K562 (cell line): Measurements from ENCODE around the gene PACSIN3. TPM values are rescaled to one million over a fixed set of nuclear protein-coding genes. Genes with fewer than 3 reads are reported as not detected.
A peak's percentile ranks its signal among the peaks of the same experiment; 100 is the strongest.
"Not testable (repeated sequence)": the region's sequence is repeated elsewhere in the genome, so short reads cannot be mapped to it uniquely, and the experiment has no call there.

ENCODE experiments used
- ATAC-seq: fragments of 200-7000 bp; cut with Tn5 transposase; 3 replicates; pipeline ENCODE4 v1.9.1; 2020; ENCODE audit warnings: moderate library complexity
- BruUV-seq: library from RNA; stranded (reverse); fragments of 400-500 nt; replicated peaks from 2 replicates; lab custom pipeline; 2021; lab: Mats Ljungman, UMichigan
- CTCF ChIA-PET: fragments of 300-600 bp; formaldehyde crosslinking; extraction: SDS; loops from one replicate; lab custom pipeline; 2021; ENCODE audit warnings: low intra/inter-chr PET ratio; lab: Yijun Ruan, JAX
- POLR2A ChIA-PET: fragments of 300-600, 350-650 bp; sonication (Branson Sonifier 250); formaldehyde crosslinking; extraction: SDS; loops from one replicate; lab custom pipeline; 2021; ENCODE audit warnings: antibody characterized with exemption, inconsistent platforms; lab: Yijun Ruan, JAX
- DNase-seq, 4 experiments: peaks; one replicate each; pipeline versions ENCODE4 v3.0.0 to v3.0.0-alpha.2; 2011 to 2018; ENCODE audit warnings: low spot score in 3 of 4, mixed read lengths in 3 of 4; ENCODE audit errors: extremely low read depth in 1 of 4
- FAIRE-seq: peaks from 2 replicates; lab custom pipeline; 2011; peaks lifted over from hg19 to GRCh38; lab: Jason Lieb, UNC
- H2AFZ ChIP-seq: 2 replicates; pipeline ENCODE4 v1.6.0; 2011; ENCODE audit warnings: low read depth, low read length, control low read depth, inconsistent platforms
- H3K27ac ChIP-seq: fragments of 200-600 bp; 3 replicates; pipeline ENCODE4 v1.8.0; 2011; ENCODE audit warnings: low read depth, mild to moderate bottlenecking, control low read depth, inconsistent platforms, low read length, moderate library complexity, mixed read lengths; ENCODE audit errors: extremely low read depth
- H3K27me3 ChIP-seq, 2 experiments: fragments of 300-600 bp in 1 of 2; 2 replicates in 1 of 2; 3 replicates in 1 of 2; pipeline versions ENCODE4 v1.6.0 to v1.8.0; 2011; ENCODE audit warnings: inconsistent platforms in 2 of 2, low read length in 2 of 2, mild to moderate bottlenecking in 1 of 2, mixed read lengths in 1 of 2, moderate library complexity in 1 of 2; ENCODE audit not compliant: control insufficient read depth in 2 of 2, insufficient read depth in 2 of 2
- H3K36me3 ChIP-seq: fragments of 300-600 bp; 3 replicates; pipeline ENCODE4 v1.8.0; 2011; ENCODE audit warnings: mild to moderate bottlenecking, low read length, inconsistent platforms; ENCODE audit not compliant: control insufficient read depth, insufficient read depth
- H3K4me1 ChIP-seq, 2 experiments: fragments of 200-600 bp in 1 of 2; replicated peaks in 1 of 2; 2 replicates in 1 of 2; 3 replicates in 1 of 2; pipeline versions ENCODE4 v1.5.1 to v1.8.0; 2011; ENCODE audit warnings: inconsistent platforms in 2 of 2, low read length in 2 of 2, mild to moderate bottlenecking in 1 of 2, mixed read lengths in 1 of 2, moderate library complexity in 1 of 2; ENCODE audit not compliant: control insufficient read depth in 2 of 2, insufficient read depth in 2 of 2
- H3K4me2 ChIP-seq: 2 replicates; pipeline ENCODE4 v1.6.1; 2011; ENCODE audit warnings: low read length, control low read depth, inconsistent platforms, mixed read lengths; ENCODE audit not compliant: insufficient read depth
- H3K4me3 ChIP-seq: fragments of 200-600 bp; sonication (generic), shearing (Covaris generic); 2 replicates; pipeline ENCODE4 v1.5.1; 2016; ENCODE audit warnings: control low read depth, inconsistent platforms
- H3K79me2 ChIP-seq: fragments of 200-600 bp; 3 replicates; pipeline ENCODE4 v1.8.0; 2011; ENCODE audit warnings: low read length, inconsistent platforms; ENCODE audit not compliant: control insufficient read depth, insufficient read depth
- H3K9ac ChIP-seq, 2 experiments: 2 replicates each; pipeline versions ENCODE4 v1.6.0 to v1.6.1; 2011; ENCODE audit warnings: low read depth in 2 of 2, low read length in 2 of 2, control low read depth in 1 of 2, inconsistent platforms in 1 of 2, mild to moderate bottlenecking in 1 of 2, mixed read lengths in 1 of 2; ENCODE audit not compliant: insufficient read depth in 1 of 2
- H3K9me1 ChIP-seq: one replicate; pipeline ENCODE4 v1.6.0; 2011; ENCODE audit warnings: inconsistent platforms, mild to moderate bottlenecking, low read length, moderate library complexity; ENCODE audit not compliant: control insufficient read depth, insufficient read depth
- H3K9me3 ChIP-seq: replicated peaks from 2 replicates; pipeline ENCODE4 v1.5.1; 2011; ENCODE audit warnings: low read depth, low read length, inconsistent platforms; ENCODE audit not compliant: control insufficient read depth, insufficient read depth
- H4K20me1 ChIP-seq: replicated peaks from 2 replicates; pipeline ENCODE4 v1.6.1; 2011; ENCODE audit warnings: low read length, inconsistent platforms, mixed read lengths; ENCODE audit not compliant: control insufficient read depth, insufficient read depth
- CBFB ChIP-seq: sonication (generic); formaldehyde crosslinking; IDR thresholded peaks from 2 replicates; pipeline ENCODE4 v1.4.0; 2020; ENCODE audit warnings: mild to moderate bottlenecking, missing genetic modification reagents
- ESRRB ChIP-seq: fragments of 250-450 bp; sonication (Bioruptor Pico); IDR thresholded peaks from 2 replicates; pipeline ENCODE4 v1.5.0; 2020; ENCODE audit warnings: mild to moderate bottlenecking, moderate library complexity, borderline replicate concordance
- HEY1 ChIP-seq: fragments of 250-450 bp; sonication (Bioruptor Pico); IDR thresholded peaks from 2 replicates; pipeline ENCODE4 v1.5.0; 2020; ENCODE audit warnings: mild to moderate bottlenecking, moderate library complexity, borderline replicate concordance
- MIER1 ChIP-seq: fragments of 450-650 bp; IDR thresholded peaks from 2 replicates; pipeline ENCODE4 v1.6.1; 2016; ENCODE audit warnings: antibody characterized with exemption, mild to moderate bottlenecking, low read depth
- NFATC3 ChIP-seq: fragments of 450-650 bp; IDR thresholded peaks from 2 replicates; pipeline ENCODE4 v1.6.1; 2017; ENCODE audit warnings: mild to moderate bottlenecking
- RAD51 ChIP-seq: fragments of 450-650 bp; IDR thresholded peaks from 2 replicates; pipeline ENCODE4 v1.7.1; 2016; ENCODE audit warnings: low read depth, mild to moderate bottlenecking, borderline replicate concordance
- ZFPM2 ChIP-seq: fragments of 250-450 bp; sonication (Bioruptor Pico); IDR thresholded peaks from 2 replicates; pipeline ENCODE4 v1.5.1; 2022; ENCODE audit warnings: mild to moderate bottlenecking
- WGBS: fragments of 100-300 bp; shearing (Covaris generic); methylation state at CpG from one replicate; pipeline ENCODE4 v1.1.6; 2016; ENCODE audit warnings: low coverage, mixed read lengths; ENCODE audit not compliant: insufficient coverage; ENCODE audit errors: missing lambda C conversion rate; 5-methylcytosine and 5-hydroxymethylcytosine counted together
- in situ Hi-C: fragments of 300-500 bp; cut with MboI; formaldehyde crosslinking; loops from 4 replicates; pipeline ENCODE4 v1.15.0; 2018; ENCODE audit warnings: inconsistent platforms, mixed read lengths
- intact Hi-C: fragments of 100-400 bp; cut with micrococcal nuclease; formaldehyde crosslinking; loops from 2 replicates; pipeline ENCODE4 v1.14.2; 2022
- polyA plus RNA-seq, 8 experiments: library from polyadenylated mRNA; depleted of rRNA in 4 of 8; stranded (reverse) in 5 of 8; unstranded in 3 of 8; fragments of >200 nt; fragmentation: Nextera tagmentation in 2 of 8; fragmentation: Illumina TruSeq in 1 of 8; extraction: Ambion mirVana in 2 of 8; extraction: Trizol in 1 of 8; gene quantifications; 2 replicates each; pipeline versions ENCODE4 v1.2.1 to v1.2.3, GENCODE V29; 2011 to 2014; ENCODE audit warnings: inconsistent platforms in 1 of 8, missing spikeins in 1 of 8
- total RNA-seq, 7 experiments: library from RNA; depleted of rRNA in 6 of 7; stranded (reverse); fragments of >200 nt in 6 of 7; fragmentation: Illumina TruSeq in 2 of 7; extraction: Trizol in 2 of 7; gene quantifications; 2 replicates each; pipeline versions ENCODE4 v1.2.1 to v1.2.3, GENCODE V29; 2011 to 2021; ENCODE audit warnings: low replicate concordance in 1 of 7
- TF ChIP-seq, protein P1 (sequence below): fragments of 250-450 bp; sonication (Bioruptor Pico); IDR thresholded peaks from 2 replicates; pipeline ENCODE4 v1.5.0; 2021
- TF ChIP-seq, protein P2 (sequence below), 2 experiments: fragments of 450-650 bp in 1 of 2; sonication (generic) in 1 of 2; formaldehyde crosslinking in 1 of 2; IDR thresholded peaks in 1 of 2; conservative IDR thresholded peaks in 1 of 2; 2 replicates each; pipeline versions ENCODE4 v1.6.1 to v1.8.1; 2016 to 2023; ENCODE audit warnings: mild to moderate bottlenecking in 2 of 2, moderate library complexity in 2 of 2, inconsistent platforms in 1 of 2, missing genetic modification reagents in 1 of 2
- TF ChIP-seq, protein P3 (sequence below): fragments of 250-450 bp; sonication (Bioruptor Pico); IDR thresholded peaks from 2 replicates; pipeline ENCODE4 v1.8.0; 2021; ENCODE audit warnings: moderate library complexity, mild to moderate bottlenecking, inconsistent platforms
- TF ChIP-seq, protein P4 (sequence below): fragments of 250-450 bp; sonication (Bioruptor Pico); IDR thresholded peaks from 2 replicates; pipeline ENCODE4 v1.8.0; 2021; ENCODE audit warnings: borderline replicate concordance, mild to moderate bottlenecking, moderate library complexity; ENCODE audit not compliant: poor library complexity, severe bottlenecking

Gene PACSIN3
- total and polyA plus RNA-seq, 9 of the 15 experiments (the other 6 are each of a cell fraction or from before 2014, with no cell fraction given) = 0.13 to 18.1 (median 7.1) TPM

DNA sequence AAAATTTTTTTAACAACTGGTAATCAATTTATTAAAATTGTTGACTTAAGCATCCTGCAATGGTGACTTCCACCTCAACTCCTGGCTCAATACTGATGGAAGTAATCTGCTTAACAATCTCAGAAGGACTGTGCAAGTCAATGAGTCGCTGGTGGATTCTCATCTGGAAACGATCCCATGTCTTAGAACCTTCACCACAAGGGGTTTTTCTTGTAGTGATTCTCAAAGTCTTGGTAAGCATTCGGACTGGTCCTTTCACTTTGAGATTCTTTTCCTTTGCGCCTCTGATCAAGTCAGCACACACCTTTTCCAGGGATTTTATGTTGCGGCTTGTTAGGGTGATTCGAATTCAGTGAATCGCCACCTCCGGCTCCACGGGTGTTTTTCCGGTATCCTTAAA, 4.9 kb upstream of the PACSIN3 start:
- intact Hi-C loops = not testable (repeated sequence)

DNA sequence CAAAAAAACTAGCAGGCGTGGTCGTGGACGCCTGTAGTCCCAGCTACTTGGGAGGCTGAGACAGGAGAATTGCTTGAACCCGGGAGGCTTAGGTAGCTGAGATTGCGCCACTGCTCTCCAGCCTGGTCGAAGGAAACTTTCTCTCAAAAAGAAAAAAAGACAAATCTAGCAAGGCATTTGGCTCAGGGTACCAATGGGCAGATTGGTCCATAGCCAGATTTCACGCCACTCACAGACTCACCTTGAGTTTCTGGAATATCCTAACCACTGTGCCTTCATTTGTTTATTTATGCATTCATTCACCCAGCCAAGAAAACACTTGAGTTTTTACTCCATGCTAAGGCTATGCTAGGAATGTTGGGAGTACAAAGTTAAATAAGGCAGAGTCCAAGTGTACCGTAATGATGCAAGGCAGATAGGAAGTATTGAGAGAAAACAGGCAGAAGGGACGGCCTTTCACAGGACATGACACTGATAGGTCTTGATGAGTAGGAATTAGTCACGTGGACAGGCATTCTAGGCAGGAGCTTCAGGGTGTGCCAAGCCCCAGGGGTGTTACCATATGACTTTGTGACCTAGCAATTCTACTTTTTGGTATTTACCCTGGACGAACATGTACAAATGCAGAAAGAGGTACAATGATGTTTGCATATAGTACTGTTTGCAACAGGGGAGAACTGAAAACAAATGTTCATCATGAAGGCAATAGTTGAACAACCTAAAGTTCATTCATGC, 3.0 kb upstream of the PACSIN3 start:
- H3K9ac ChIP-seq = no peak overlapping the region
- DNase-seq (peak in 1 of 4 experiments; percentile 12), ATAC-seq (no peak), FAIRE-seq (no peak)
- intact Hi-C loops = no loop called here
- peaks cover 2 to 7% of the 10 kb centered on the region in 2 experiments; a peak in 2 of 5 replicates for H3K27me3 ChIP-seq
- H3K36me3 ChIP-seq = no peaks in the 10 kb centered on the region
- BruUV-seq = no TSS peak
- no peaks in the 10 kb centered on the region for H3K9me3 ChIP-seq
- no peaks in the 10 kb centered on the region for H3K79me2 ChIP-seq
- in situ Hi-C loops = no loop called here
- H4K20me1 ChIP-seq = no peaks in the 10 kb centered on the region
- CTCF ChIA-PET = no interaction called here
- H3K4me2 ChIP-seq = no peak overlapping the region
- H3K4me1 ChIP-seq = peaks cover 7 to 34% of the 10 kb centered on the region in 2 experiments
- no peak overlapping the region for H2AFZ ChIP-seq
- H3K27ac ChIP-seq = no peak overlapping the region
- no peak overlapping the region for H3K4me3 ChIP-seq
- WGBS = 38% methylated on average over 10 of the region's 11 CpGs
- POLR2A ChIA-PET = interaction anchor here (0.7 to 1.2 kb wide), 2 partner anchors 26 to 530 kb away, joined by 3 read pairs; no protein-coding TSS in a partner anchor
- H3K9me1 ChIP-seq = no peaks in the 10 kb centered on the region
- TF ChIP-seq CBFB (no peak), RAD51 (peak; percentile 62; the same call in 1 of the 2 replicates), HEY1 (CRISPR knock-in tag) (no peak), NFATC3 (no peak), ZFPM2 (CRISPR knock-in tag) (no peak), ESRRB (CRISPR knock-in tag) (no peak), MIER1 (no peak)
- TF ChIP-seq, protein P1, sequence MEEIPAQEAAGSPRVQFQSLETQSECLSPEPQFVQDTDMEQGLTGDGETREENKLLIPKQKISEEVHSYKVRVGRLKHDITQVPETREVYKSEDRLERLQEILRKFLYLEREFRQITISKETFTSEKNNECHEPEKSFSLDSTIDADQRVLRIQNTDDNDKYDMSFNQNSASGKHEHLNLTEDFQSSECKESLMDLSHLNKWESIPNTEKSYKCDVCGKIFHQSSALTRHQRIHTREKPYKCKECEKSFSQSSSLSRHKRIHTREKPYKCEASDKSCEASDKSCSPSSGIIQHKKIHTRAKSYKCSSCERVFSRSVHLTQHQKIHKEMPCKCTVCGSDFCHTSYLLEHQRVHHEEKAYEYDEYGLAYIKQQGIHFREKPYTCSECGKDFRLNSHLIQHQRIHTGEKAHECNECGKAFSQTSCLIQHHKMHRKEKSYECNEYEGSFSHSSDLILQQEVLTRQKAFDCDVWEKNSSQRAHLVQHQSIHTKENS (CRISPR knock-in tag) = no peak
- TF ChIP-seq, protein P2, sequence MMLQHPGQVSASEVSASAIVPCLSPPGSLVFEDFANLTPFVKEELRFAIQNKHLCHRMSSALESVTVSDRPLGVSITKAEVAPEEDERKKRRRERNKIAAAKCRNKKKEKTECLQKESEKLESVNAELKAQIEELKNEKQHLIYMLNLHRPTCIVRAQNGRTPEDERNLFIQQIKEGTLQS (IDR thresholded peaks at IDR 0.05) = peak; percentile 7; the same call in 1 of the 2 replicates
- TF ChIP-seq, protein P2 (CRISPR knock-in tag; conservative IDR thresholded peaks at IDR 0.05) = no peak
- TF ChIP-seq, protein P3, sequence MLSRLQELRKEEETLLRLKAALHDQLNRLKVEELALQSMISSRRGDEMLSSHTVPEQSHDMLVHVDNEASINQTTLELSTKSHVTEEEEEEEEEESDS (CRISPR knock-in tag) = no peak
- TF ChIP-seq, protein P4, sequence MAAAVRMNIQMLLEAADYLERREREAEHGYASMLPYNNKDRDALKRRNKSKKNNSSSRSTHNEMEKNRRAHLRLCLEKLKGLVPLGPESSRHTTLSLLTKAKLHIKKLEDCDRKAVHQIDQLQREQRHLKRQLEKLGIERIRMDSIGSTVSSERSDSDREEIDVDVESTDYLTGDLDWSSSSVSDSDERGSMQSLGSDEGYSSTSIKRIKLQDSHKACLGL (CRISPR knock-in tag) = no peak

More for the DNA sequence above, 4.9 kb upstream of the PACSIN3 start:
- in situ Hi-C loops, H3K9me3 ChIP-seq, FAIRE-seq, H3K4me3 ChIP-seq, H3K27ac ChIP-seq, H3K36me3 ChIP-seq, H2AFZ ChIP-seq, POLR2A ChIA-PET, BruUV-seq, H3K9me1 ChIP-seq, H3K27me3 ChIP-seq, H4K20me1 ChIP-seq, H3K4me2 ChIP-seq, ATAC-seq, H3K79me2 ChIP-seq, CTCF ChIA-PET, DNase-seq, H3K9ac ChIP-seq: not testable (repeated sequence)
- peaks cover 7 to 17% of the 10 kb centered on the region in 2 experiments for H3K4me1 ChIP-seq
- WGBS = 56% methylated on average over 10 of the region's 10 CpGs
